HG03280 (cell line): ENCODE measurements around the gene LPAR1.
A peak's percentile ranks its signal among the peaks of the same experiment; 100 is the strongest.
"Not testable (repeated sequence)": the region's sequence is repeated elsewhere in the genome, so short reads cannot be mapped to it uniquely, and the experiment has no call there.

ENCODE experiments used
- ATAC-seq: cut with Tn5 transposase; IDR thresholded peaks from one replicate; pipeline ENCODE4 v1.9.1; 2021; ENCODE audit warnings: mild to moderate bottlenecking, moderate library complexity; ENCODE audit not compliant: unreplicated experiment

LPAR1 gene

GRCh38 chr9:111038331-111039230 is at the start of gene LPAR1:
TSS of gene LPAR1 (minus strand) at chr9:111038470. CDS start at chr9:110972117, 66,353 bp downstream.
- ATAC-seq = peak; percentile 28

DNA sequence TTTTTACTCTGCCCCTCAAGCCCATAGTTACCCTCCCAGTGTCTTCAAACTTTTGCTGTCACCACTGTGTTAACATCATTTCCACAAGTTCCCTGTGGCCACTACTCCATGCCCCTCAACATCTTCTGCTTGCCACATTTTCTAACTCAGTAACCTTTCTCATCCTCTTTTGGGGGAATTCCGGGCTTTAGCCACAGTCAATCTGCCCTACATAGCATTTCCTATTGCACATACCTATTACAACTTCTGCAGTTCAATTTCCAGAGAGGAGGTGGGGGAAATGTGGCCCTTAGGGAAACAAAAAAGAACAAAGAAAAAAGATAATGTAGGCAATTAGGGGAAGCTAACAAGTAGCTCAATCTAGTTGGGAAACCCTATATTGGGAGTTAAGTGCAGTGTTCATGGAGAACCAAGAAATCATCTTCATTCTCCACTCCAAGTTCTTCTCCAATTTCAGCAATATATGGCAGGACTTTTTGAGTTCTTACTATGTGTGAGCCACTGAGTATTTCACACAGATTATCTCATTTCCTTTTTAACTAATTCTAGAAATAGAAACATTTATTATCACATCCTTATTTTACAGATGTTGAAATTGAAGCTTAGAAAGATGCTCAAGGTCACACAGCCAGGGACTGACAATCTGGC is 40.2 kb upstream of the LPAR1 start:
- ATAC-seq = no peak

DNA sequence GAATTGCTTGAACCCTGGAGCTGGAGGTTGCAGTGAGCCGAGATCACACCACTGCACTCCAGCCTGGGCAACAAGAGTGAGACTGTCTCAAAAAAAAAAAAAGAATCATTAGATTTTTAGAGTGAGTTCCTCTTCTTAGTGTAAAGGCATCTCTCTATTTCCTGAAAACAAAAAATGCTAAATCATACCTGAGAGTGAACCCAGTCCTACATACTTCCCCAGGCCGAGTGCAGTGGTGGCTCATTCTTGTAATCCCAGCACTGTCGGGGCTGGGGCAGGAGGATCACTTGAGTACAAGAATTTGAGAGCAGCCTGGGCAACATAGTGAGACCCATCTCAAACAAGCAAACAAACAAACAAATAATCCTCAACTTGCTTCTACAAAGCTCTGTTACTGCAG is 38.2 kb upstream of the LPAR1 start:
- ATAC-seq = no peak

DNA sequence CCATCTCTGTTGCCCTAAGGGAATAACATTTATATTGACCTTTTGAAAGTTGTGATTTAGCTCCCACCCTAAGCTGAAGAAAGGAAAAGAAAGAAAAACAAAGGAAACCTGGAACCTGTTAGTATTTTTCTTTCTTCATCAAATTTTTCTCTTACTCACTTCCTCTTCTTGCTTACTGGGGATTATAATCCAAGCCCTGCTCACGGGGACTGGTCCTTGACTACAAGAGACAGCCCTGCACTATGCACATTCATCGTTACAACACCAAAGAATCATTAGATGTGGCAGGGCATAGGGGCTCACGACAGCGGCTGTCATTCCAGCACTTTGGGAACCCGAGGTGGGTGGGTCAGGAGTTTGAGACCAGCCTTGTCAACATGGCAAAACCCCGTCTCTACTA is 37.8 kb upstream of the LPAR1 start:
- no peak for ATAC-seq

GRCh38 chr9:111074395-111074794 is 36.1 kb upstream of the LPAR1 start:
- no peak for ATAC-seq

DNA sequence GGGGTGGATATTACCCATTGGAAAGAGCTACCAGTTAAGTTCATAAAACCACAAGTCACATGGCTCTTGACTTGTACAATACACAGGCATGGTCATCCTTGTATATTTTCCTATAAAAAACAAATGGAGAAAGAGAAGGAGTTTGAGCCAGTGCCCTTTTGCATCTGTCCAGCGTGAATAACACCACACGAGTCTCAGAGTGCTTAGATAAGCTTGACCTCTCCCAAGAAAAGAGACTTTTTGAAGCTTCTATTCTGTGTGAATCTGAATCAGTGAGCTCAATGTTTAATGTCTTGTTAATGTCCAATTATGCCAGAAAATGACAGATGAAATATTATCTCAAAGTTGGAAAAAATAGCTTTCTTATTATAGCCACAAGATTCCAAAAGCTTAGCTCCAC is 30.9 kb upstream of the LPAR1 start:
- no peak for ATAC-seq

DNA sequence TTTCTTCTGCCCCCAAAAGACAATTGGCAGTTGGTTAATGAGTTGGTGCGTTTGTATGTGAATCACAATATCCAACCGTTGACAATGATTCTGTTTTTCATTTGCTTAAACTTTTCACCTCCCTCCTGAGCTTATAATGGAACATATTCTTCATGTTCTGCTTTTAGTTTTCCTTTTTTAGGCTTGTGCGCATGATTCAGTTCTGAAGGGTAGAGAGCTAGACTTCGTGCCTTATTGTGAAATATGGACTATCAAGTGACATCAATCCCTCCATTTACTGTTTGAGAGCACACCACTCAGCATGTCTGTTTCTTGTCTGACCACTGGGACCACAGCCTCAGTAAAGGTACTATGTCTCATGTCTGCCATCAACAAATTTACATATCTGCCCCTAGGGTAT is 30.5 kb upstream of the LPAR1 start:
- ATAC-seq = no peak

- ATAC-seq = no peak
These were observed 30.1 kb upstream of the LPAR1 start for GRCh38 chr9:111068383-111068730.

DNA sequence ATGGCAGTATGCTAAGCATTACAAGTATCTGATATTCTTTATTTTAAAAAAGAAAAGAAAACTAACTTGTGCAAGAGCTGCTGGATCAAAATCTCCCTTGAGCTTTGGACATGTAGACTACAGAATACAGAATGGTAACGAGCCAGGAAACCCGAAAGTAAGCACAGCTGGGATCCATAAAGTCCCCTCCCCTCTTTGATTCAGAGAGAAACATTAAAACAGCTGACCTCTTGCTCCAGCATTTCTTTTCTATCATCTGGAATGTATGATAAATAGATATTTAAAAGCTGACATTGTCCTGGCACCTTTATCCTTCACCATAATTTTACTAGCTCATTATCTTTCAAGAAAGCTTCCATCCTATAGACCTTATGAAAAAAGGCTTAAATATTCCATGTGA is 28.2 kb upstream of the LPAR1 start:
- ATAC-seq = no peak

DNA sequence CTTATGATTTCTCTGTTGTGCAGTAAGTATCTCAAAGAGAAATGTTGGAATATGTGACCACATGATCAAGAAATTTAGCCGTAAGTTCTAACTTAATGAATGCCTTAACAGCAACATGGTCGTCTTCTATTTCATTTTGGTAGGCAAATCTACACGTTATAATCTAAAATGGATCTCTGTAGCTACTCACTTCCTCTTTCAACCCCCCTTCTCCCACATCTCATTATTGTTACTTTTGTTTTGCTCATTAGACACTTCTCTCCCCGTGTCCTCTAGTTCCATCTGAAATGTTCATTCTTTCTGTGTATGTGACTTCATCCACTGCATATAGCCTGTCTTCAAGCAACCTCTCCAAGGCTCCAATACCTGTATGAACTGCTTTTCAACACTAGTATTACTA is 27.1 kb upstream of the LPAR1 start:
- ATAC-seq = no peak

DNA sequence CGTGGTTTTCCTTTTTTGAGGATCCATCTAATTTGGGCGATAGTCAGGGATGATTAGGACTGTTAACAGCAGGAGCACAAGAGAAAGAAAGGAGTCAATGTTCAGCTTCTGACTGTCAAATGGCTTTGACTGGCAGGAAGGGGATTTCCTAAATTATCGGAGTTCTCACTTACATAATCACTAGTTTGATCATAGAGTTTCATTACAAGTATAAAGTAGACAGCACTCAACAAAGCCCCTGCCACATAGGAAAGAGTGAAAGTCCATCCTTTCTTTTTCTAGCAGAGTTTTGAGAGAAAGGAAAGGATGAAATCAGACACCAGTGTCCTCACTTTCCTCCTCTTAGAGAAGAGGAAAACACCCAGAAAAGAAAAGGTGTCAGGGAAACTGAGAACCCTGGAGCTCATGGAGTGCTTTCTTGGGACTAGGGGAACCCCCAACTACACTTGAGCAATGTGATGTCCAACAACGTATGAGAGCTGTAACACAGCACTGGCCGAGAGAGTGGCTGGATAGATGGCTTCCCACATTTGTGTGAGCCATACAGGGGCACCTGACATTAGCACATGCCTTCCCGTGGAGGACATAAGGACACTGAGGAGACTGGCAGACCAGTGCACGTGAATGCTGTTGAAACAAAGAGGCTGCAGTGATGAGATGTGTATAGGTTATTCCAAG is 26.0 kb upstream of the LPAR1 start:
- no peak for ATAC-seq

- no peak for ATAC-seq
These were observed 25.1 kb upstream of the LPAR1 start for GRCh38 chr9:111063332-111063731.

DNA sequence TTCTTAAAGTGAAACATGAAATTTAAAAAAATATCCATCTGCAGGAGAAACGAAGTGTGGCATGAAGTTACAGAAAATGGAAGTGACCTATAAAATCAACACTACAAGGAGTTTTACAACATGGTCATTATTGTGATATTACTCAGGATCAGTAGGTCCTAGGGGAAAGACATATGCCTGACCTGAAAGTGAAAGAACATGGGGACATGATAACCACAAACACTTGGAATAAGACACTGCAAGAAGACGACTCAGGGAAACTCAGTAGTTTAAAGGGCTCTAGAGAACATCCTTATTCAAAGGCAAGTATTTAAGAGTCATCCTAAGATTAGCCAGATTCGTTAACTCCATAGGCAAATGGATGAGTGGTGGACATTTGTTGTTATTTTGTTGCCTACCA is 19.9 kb upstream of the LPAR1 start:
- ATAC-seq = no peak

DNA sequence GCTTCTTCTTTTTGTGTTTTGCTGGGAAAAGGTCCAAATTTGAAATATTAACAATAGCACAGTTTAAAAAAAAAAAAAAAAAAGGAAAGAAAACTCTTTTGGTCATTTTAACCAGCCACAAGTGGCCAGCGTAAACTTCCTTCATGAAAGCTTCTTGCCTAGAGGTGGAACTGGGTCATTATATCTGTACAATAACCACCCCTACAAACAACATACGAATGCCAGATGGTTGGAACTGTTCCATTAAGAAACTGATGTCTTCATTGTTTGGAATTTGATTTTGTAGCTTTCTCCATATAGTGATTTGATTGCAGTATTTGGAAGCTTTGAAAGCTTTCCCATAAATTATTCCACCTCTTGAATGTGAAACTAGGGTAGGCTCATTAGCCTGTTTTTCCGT is 18.3 kb upstream of the LPAR1 start:
- ATAC-seq = no peak

- ATAC-seq = no peak
These were observed 14.5 kb upstream of the LPAR1 start for GRCh38 chr9:111052791-111053190.

GRCh38 chr9:111051400-111051799 is 13.1 kb upstream of the LPAR1 start:
- no peak for ATAC-seq

DNA sequence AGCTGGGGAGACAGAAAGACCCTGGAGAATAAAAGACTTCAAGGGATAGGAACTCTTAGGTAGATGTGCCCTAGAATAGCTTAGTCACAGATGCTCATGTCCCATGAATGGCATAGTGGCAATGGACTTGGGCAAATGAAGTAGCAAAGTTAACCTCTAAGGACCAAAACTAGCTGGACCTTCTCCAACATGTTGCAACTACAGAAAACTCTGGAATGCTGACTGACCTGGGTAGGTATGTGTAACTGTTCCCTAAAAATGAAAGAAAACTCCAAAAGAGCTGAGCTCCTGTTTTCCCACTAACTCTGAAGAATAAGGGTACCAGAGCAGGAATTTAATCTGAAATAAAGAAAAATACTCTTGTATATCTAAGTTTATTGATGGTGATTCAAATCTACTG is 12.5 kb upstream of the LPAR1 start:
- ATAC-seq = no peak

DNA sequence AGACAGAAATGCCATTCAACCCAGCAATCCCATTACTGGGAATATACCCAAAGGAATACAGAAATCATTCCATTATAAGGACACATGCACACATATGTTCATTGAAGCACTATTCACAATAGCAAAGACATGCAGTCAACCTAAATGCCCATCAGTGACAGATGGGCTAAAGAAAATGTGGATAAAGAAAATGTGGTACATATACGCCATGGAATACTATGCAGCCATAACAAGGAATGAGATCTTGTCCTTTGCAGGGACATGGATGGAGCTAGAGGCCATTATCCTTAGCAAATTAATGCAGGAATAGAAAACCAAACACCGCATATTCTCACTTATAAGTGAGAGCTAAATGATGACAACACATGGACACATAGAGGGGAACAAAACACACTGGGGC is 9.0 kb upstream of the LPAR1 start:
- ATAC-seq = not testable (repeated sequence)

DNA sequence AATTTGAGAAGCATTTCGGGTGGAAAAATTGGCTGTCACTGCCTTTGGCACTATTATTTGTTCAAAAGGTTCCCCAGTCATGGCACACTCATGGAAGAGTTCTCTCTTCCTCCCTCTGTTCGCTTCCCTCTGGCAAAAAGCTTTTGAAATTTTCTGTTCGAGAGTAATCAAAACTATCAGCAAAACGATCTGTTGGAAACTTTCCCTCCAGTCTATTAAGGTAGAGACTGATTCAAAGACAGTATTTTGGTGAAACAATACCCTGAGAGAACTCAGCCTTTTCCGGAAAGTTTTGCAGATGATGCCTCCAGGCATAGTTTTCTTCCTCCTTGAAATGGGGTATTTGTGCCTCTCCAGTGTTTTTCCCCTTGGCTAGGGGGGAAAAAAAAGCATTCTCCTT is 3.6 kb upstream of the LPAR1 start:
- ATAC-seq = no peak

- no peak for ATAC-seq
These were observed 2.2 kb upstream of the LPAR1 start for GRCh38 chr9:111040494-111040893.

GRCh38 chr9:111039231-111039906 is 1.1 kb upstream of the LPAR1 start:
- ATAC-seq = no peak
